GM19397 (cell line): ENCODE measurements around the gene CMTM3.
"Not testable (repeated sequence)": the region's sequence is repeated elsewhere in the genome, so short reads cannot be mapped to it uniquely, and the experiment has no call there.

ENCODE experiments used
- ATAC-seq: cut with Tn5 transposase; IDR thresholded peaks from one replicate; pipeline ENCODE4 v1.9.1; 2021; ENCODE audit warnings: mild to moderate bottlenecking, moderate library complexity; ENCODE audit not compliant: unreplicated experiment

Gene CMTM3

DNA sequence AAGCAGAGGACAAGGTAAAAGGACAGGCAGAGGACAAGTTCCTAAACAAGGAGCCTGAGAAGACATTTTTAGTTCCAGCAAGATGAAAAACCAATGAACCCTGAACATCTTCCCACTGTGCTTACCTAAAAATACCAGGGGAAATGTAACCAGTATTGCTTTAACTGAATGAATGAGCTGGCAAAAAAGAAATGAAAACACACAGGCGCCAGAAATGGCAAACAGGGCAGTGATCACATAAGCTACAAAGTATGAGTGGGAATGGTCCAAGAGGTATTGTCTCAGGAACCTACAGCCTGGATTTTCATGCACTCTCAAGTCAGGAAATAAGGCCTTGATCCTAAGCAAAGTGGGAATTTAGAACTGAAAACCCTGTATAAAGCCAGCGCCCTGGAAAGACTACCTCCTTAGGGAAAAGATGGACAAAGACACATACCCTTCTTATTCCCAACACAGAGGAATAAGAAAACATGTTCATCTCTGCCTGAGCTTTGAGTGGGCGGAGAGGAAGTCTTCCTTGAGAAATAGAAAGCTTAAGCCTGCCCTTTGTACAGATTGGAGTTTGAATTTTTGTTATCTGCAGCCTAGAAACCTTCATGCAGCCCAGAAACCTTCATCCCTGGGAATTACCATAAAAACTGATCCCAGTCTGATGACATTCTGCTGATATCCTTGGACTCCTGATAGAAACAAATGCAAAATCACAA, 23.1 kb upstream of the CMTM3 start:
- ATAC-seq: no peak

DNA sequence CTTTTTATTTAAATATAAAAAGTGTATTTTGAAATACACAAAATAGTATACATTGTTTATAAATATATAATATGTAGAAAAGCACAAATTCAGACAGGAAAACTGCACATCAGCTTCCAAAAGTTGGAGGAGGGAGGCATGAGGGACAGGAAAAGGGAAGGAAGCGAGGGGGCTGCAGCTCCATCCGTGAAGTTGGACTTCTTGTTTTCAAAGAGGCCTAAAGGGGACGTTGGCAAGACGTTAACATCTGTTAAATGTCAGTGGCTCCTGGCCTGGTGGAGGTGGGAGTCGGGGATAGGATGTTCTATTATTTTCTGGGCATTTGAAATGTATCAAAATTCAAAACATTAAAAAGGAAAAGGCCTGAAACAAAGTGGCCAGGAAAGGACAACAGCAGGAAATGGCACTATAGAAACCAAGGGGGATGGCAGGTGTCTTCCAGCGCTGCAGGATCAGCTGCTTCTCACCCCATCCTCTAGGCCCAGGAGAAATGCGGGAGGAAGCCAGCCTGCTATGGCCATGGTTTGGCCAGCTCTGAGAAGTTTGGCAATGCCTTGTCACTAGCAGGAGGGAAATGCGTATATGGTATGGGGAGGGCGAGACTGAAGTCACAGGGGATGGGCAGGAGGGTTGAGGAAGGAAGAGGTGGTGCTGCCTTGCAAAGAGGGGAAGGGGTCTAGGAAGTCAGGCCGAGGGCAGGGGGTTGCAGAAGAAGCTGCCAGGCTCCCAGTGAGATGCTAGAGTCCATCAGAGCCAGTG, 18.8 kb upstream of the CMTM3 start:
- no peak for ATAC-seq

DNA sequence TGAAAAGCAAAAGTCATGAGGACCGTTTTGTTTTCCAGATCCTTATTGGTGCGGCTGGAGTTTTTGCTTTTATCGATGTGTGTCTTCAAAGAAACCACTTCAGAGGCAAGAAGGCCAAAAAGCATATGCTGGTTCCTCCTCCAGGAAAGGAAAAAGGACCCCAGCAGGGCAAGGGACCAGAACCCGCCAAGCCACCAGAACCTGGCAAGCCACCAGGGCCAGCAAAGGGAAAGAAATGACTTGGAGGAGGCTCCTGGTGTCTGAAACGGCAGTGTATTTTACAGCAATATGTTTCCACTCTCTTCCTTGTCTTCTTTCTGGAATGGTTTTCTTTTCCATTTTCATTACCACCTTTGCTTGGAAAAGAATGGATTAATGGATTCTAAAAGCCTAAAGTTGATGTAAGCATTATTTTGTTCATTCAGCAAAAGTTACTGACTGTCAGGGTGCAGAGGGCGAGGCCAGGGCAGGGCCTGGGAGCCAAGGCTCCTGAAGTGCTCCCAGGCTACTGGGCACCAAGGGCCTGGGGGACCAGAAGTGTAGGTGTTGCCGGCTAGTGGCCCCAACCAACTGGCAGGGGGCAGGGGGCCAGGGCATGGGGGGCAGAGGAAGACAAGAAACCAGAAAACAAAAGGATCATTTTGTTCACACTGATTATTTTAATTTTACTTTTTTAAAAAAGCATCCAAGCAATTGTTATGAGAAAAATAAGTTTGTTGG, 16.5 kb upstream of the CMTM3 start:
- ATAC-seq: no peak

DNA sequence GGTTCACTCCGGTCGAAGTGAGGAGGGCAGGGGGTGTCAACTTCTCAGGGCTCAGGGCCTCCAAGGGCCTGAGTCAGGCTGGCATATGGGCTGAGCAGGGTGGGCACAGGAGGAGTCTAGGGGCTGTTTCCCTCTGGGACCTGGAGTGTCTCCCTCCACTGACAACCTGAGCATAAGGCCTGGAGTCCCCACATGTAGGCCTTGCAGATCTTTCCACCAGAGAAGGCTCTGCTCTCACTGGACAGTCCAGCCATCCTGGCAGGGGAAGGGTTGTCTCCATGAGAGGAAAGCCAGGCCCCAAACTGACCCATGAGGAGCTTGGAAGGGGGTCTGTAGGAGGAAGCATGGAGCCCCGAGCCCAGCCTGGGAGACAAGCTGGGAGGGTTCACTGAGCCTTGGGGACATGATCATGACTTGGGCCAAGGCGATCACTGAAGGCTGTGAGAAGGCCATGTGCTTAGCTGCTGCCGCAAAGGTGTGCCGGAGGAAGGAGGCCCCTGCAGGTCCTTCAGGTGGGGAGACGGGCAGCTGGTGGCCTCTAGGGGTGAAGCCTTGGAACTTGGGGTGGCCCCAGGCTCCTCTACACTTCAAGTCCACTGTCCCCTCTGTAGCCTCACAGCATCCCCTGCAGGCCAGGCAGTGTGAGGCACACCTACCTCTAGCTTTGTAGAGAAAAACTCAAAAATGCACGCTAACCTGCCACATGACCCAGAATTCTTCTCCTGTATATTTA, 15.4 kb upstream of the CMTM3 start:
- ATAC-seq: no peak

DNA sequence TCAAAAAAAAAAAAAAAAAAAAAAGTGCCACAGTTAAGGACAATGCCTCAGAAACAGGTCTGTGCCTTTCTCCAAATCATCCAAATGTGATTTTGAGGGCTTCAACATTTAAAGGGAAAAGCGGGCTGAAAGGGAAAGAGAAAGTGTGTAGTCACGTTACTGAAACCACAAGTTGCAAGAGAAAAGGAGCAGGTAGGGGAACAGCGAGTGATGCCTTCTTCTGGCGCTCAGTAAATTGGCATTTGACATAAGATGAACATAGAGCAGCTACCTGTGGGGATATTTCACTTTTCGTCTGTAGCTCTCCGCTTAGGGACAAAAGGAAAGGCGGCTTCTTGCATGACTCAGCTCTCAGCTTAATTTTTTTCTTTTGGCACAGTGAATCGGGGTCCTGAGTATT, 14.2 kb upstream of the CMTM3 start:
- no peak for ATAC-seq

DNA sequence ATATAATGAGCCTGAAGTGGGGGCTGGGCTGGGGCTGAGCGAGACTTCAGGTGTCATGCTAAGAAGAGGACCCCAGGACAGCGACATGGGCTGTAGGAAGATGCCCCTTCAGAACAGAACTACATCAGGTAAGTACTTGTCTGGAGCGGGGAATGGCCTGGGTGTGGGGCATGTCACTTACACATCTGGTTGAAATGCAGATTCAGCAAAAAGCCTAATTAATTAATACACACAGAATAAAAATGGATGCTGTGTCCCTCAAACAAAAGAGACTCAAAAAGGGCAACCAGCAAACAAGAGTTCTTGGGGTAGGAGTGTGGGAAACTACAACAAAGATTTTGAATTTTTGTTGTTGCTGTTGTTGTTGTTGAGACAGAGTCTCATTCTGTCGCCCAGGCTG, 13.5 kb upstream of the CMTM3 start:
- no peak for ATAC-seq

DNA sequence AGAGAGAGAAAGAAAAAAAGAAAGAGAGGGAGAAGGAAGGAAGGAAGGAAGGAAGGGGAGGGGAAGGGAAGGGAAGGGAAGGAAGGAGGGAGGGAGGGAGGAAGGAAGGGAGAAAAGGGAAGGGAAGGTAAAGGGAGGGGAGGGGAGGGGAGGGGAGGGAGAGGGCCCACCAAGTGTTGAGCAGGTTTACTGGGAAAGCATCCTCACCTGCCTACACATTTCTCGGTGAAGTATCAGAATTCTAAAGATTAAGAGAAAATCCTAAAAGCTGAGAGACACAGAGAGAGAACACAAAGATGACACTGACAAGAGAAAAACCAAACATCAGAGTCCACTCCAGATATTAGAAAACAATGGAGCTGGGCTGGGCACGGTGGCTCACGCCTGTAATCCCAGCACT, 12.3 kb upstream of the CMTM3 start:
- no peak for ATAC-seq

DNA sequence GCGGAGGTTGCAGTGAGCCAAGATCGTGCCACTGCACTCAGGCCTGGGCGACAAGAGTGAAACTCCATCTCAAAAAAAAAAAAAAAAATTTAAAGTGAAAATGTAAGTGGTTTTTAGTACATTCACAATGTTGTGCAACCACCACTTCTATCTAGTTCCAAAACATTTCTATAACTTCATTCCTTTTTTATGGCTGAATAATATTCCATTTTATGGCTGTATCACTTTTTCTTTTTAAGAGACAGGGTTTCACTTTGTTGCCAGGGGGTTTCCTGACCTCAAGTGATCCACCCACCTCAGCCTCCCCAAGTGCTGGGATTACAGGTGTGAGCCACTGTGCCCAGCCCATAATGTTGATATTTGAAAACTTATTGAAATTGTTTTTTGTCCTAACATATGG, 11.7 kb upstream of the CMTM3 start:
- no peak for ATAC-seq

DNA sequence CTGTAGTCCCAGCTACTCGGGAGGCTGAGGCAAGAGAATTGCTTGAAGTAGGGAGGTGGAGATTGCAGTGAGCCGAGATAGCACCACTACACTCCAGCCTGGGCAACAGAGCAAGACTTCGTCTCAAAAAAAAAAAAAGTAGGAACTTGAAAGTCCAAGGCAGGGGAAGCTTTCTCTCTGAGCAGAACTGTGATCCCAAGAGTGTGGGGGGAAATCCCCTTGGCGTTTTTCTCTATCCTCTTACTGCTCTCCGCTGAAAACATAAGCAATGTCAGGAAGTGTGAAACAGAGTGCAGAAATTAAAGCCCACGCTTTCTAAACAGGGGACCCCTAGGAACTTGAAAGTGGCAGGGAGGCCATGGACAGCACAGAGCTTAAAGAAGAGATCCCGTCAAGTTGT, 9.8 kb upstream of the CMTM3 start:
- no peak for ATAC-seq

DNA sequence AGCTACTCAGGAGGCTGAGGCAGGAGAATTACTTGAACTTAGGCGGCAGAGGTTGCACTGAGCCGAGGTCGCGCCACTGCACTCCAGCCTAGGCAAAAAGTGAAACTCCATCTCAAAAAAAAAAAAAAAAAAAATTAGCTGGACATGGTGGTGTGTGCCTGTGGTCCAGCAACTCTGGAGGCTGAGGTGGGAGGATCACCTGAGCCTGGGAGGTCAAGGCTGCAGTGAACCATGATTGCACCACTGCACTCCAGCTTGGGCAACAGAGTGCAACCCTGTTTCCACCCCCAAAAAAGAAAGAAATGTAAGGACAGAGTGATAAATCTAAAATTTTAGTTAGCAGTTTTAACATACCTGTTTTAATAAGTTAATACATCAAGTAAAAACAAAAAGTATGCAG, 7.9 kb upstream of the CMTM3 start:
- ATAC-seq: not testable (repeated sequence)

DNA sequence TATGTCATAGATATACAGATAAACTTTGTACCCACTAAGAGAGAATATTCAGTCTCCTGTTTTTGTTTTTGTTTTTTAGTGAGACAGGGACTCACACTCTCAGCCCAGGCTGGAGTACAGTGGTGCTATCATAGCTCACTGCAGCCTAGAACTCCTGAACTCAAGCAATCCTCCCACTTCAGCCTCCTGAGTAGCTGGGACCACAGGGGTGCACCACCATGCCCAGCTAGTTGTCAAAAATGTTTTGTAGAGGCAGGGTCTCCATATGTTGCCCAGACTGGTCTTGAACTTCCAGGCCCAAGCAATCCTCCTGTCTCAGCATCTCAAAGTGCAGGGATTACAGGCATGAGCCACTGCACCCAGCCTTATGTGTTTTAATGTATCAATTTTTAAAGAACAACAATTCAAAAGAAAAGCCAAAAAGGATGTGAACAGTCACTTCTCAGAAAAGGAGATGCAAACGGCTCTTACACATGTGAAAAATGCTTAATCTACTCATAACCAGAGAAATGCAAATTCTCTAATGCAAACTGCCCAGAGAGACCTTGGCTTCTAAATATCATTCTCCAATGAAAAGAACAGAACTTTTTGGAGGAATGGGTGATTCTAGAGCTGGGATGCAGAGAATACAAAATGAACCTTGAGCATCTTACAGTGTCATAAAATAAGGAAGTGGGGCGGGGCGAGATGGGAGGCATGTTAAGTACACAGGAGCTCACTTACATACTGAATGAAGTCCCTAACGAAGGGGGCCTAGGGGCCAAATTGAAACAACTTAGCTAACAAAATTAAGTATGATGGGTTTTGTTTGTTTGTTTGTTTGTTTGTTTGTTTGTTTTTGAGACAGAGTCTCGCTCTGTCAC, 7.3 kb upstream of the CMTM3 start:
- no peak for ATAC-seq

DNA sequence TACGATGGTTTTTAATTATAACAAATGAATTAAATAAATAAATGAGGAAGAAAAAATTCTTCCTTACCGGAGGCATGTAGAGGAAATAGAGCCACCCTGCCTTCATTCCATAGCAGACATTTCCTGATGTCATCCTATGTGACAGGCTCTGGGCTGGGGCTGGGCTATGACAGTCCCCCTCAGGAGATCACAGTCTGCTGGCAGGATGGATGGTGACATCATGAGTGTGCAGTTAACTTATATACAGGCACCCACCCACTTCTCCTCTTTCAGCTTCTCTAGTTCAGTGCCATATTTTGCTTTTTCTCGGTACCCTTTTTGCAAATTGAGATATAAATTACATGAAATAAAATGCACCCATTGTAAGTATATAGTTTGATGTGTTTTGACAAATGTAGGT, 6.4 kb upstream of the CMTM3 start:
- ATAC-seq: no peak

DNA sequence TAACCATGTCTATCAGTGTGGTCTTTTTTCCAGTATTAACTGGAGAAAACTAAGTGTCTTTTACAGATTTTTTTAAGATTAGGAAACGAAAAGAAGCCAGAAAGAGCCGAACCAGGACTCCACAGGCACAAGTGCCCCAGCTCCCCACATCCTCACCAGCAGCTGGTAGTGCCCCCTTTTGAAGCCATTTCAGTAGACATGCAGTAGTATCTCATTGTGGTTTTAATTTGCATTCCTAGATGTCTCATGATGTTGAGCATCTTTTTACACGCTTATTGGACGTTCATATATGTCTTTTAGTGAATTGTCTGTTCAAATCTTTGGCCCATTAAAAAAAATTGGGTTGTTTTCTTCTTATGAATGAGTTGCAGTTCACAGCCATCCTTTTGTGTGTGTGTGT, 4.8 kb upstream of the CMTM3 start:
- ATAC-seq: no peak

DNA sequence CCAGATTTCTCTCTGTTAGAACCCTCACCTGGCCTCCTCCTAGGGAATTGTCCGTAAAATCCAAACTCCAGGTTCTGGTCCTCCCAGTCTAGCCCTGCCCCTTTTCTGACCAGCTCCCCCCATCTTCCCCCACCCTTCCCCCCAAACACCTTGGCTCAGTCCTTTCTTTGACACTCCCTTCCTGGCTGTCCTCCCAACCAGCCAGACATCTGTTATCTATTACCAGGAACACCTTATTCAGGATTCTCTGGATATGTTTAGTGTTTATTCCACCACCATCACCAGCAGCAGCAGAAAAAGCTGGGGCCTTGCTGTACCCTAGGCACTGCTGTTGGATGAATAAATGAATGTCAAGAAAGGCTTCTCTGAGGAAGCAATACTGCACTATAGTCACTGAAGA, 4.0 kb upstream of the CMTM3 start:
- no peak for ATAC-seq

DNA sequence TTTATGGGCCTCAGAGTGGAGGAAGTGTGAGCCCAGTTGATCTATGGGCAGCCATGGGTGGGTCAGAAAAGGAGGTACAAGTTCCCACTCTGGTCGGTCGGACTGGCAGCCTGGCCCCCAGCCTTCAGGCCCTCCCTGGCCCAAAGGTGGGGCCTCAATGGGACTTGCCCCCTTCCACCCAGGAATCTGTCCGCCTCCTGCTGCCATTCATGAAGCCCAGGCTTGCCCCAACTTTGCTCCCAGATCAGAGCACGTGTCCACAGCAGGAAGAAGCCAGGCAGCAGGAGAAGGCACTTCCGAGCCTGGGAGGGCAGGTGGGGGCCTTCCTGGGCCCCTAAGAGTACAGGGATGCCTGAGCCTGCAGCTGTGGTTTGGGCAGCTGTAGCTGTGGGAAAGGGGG, 3.0 kb upstream of the CMTM3 start:
- no peak for ATAC-seq

DNA sequence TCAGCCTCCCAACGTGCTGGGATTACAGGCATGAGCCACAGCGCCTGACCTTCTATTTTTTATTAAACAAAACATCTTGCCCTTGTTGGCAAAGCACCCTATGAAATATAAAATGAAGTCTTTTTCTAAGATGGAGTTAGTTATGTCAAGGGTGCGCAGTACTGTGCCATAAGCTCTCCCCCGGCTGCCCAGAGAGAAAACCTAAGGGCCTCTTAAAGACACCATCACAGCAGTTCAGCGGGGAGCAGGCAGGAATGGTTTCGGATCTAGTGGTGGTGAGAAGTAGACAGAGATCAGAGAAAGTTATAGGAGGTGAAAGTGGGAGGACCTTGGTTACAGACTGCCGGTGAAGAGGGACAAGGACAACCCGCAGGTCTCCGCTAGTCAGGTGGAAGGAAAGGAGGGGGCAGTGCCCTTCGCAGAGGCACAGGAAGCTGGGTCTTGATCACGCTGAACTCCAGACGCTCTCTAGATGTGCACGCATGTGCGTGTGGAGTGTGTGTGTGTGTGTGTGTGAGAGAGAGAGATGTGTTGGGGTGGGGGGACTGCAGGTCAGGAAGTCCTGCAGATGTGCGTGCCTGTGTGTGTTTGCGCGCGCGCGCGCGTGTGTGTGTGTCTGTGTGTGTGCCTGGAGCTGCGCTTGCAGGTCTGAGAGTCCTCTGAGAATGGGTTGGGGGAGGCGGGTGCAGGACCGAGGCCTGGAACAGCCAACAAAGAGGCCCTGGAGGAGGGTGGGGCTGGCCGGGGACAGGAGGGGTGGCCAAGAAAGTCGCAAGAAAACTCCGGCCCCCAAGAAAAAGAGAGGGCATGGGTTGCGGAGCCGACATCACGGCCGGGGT, 748 bp upstream of the CMTM3 start:
- ATAC-seq: no peak

DNA sequence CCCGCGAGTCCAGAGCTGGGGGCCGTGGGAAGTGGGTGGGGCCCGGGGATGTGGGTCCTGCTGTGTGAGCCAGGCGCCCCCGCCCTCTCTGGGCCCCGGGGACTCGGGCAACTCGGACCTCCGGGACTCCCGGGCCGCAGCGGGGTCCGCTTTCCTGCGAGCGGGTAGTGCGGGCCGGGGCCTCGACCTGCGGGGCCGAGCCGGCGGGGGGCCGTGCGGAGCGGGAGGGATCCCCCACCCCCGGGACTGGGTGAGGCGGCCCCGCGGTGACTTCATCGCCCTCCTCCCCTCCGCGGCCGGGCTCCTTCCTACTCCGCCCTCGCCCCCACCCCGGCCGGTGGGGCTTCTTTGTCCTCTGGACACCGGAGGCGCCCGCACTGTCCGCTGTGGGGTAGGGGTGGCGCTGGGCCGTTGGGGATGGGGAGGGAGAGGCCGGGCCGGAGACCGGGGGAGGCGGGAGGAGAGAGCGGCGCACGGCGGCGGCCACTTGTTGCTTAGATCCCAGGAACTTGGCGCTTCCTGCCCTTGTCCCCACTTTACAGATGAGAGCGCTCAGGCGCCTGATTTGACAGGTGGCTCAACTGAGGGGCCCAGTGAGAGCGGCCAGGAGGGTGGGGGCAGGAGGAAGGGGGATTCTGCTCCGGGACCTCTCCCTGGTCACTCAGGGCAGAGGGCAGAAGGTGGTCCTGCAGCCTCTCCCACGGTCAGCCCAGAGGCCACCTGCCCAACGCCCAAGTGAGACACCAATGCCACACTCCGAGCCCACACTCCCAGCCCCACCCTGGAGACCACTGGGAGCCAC, 874 bp downstream of the CMTM3 start:
- no peak for ATAC-seq

DNA sequence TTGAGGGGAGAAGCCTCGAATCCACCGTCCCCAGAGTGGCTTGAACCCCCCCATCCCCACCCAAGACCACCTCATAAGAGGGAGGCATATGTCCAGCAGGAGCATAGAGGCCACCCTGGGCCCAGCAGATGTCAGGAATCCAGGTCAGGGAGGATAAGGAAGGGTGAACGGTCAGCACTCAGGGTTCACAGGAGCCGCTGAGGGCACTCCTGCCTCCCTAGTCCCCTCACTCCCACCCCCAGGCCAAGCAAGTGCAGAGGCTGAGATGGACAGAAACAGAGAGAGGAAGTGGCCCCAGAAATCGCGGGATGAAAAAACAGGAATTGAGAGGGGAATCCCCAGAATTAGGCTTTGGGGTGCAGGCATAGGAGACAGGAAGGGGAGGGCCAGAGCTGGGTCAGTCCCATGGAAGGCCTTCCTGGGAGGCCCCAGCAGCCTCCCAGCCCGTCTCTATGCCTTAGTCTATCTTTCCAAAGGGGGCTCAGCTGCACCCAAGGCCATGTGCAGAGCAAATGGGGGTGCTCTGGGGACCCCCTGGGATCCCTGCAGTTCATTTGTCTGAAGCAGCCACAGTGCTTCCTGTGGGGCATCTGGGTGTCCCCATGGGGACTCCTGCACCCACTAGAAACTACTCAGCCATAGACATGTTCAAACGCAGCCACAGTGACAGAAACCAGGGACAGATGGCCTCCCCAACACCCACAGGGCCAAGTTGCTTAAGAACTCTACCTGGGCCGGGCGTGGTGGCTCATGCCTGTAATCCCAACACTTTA, 1.7 kb downstream of the CMTM3 start:
- no peak for ATAC-seq
